Endothelial cell of umbilical vein (primary cell): Measurements from ENCODE around the gene MT3. TPM values are rescaled to one million over a fixed set of nuclear protein-coding genes. Genes with fewer than 3 reads are reported as not detected.

ENCODE experiments used
- BruUV-seq: library from RNA; stranded (reverse); fragments of 400-500 nt; replicated peaks from 2 replicates; lab custom pipeline; 2021; lab: Mats Ljungman, UMichigan
- CTCF ChIA-PET: fragments of 300-600, 350-600 bp; sonication (Branson Sonifier 250); formaldehyde crosslinking; loops from one replicate; lab custom pipeline; 2021; ENCODE audit warnings: antibody characterized with exemption, inconsistent platforms; lab: Charles Lee
- POLR2A ChIA-PET: fragments of 300-600, 350-600 bp; sonication (Branson Sonifier 250); formaldehyde crosslinking; loops from one replicate; lab custom pipeline; 2021; ENCODE audit warnings: antibody characterized with exemption, inconsistent platforms; lab: Charles Lee
- DNase-seq: peaks from one replicate; pipeline ENCODE4 v3.0.0-alpha.2; 2011; ENCODE audit warnings: low read depth, low spot score
- FAIRE-seq: peaks from 2 replicates; lab custom pipeline; 2011; peaks lifted over from hg19 to GRCh38; lab: Jason Lieb, UNC
- H2AFZ ChIP-seq: 2 replicates; pipeline ENCODE4 v1.6.0; 2012; ENCODE audit warnings: low read depth, low read length, control low read depth, inconsistent platforms
- H3K27ac ChIP-seq: 2 replicates; pipeline ENCODE4 v1.5.1; 2011; ENCODE audit warnings: low read depth, mild to moderate bottlenecking, control low read depth, low read length, moderate library complexity; ENCODE audit not compliant: insufficient read depth
- H3K27me3 ChIP-seq, 2 experiments: 2 replicates each; pipeline versions ENCODE4 v1.6.0 to v1.6.1; 2011; ENCODE audit warnings: low read length in 2 of 2, mixed read lengths in 1 of 2; ENCODE audit not compliant: control insufficient read depth in 2 of 2, insufficient read depth in 2 of 2
- H3K36me3 ChIP-seq, 2 experiments: 2 replicates in 1 of 2; 3 replicates in 1 of 2; pipeline ENCODE4 v1.5.1; 2011; ENCODE audit warnings: low read length in 2 of 2, mild to moderate bottlenecking in 1 of 2, moderate library complexity in 1 of 2; ENCODE audit not compliant: control insufficient read depth in 2 of 2, insufficient read depth in 2 of 2; ENCODE audit errors: extremely low read depth in 1 of 2
- H3K4me1 ChIP-seq: 3 replicates; pipeline ENCODE4 v1.5.1; 2011; ENCODE audit warnings: mild to moderate bottlenecking, low read length; ENCODE audit not compliant: control insufficient read depth, insufficient read depth; ENCODE audit errors: extremely low read depth
- H3K4me2 ChIP-seq: 2 replicates; pipeline ENCODE4 v1.6.1; 2011; ENCODE audit warnings: low read length, control low read depth, mixed read lengths; ENCODE audit not compliant: insufficient read depth
- H3K4me3 ChIP-seq, 3 experiments: fragments of 200-600 bp in 1 of 3; sonication (generic), shearing (Covaris generic) in 1 of 3; replicated peaks in 1 of 3; 2 replicates each; pipeline ENCODE4 v1.5.1; 2011 to 2016; ENCODE audit warnings: control low read depth in 3 of 3, low read length in 3 of 3, mild to moderate bottlenecking in 2 of 3, inconsistent platforms in 1 of 3, low read depth in 1 of 3, moderate library complexity in 1 of 3; ENCODE audit not compliant: insufficient read depth in 1 of 3
- H3K79me2 ChIP-seq: 2 replicates; pipeline ENCODE4 v1.6.0; 2012; ENCODE audit warnings: low read length, inconsistent platforms; ENCODE audit not compliant: control insufficient read depth, insufficient read depth
- H3K9ac ChIP-seq: replicated peaks from 2 replicates; pipeline ENCODE3; 2011; ENCODE audit warnings: low read length, control low read depth; ENCODE audit not compliant: insufficient read depth; ENCODE audit errors: extremely low read depth
- H3K9me1 ChIP-seq: replicated peaks from 3 replicates; pipeline ENCODE4 v1.6.0; 2011; ENCODE audit warnings: mild to moderate bottlenecking, low read length; ENCODE audit not compliant: control insufficient read depth, insufficient read depth; ENCODE audit errors: extremely low read depth
- H3K9me3 ChIP-seq: replicated peaks from 2 replicates; pipeline ENCODE4 v1.5.1; 2012; ENCODE audit warnings: low read length, inconsistent platforms; ENCODE audit not compliant: control insufficient read depth, insufficient read depth
- H4K20me1 ChIP-seq: replicated peaks from 2 replicates; pipeline ENCODE3; 2011; ENCODE audit warnings: mild to moderate bottlenecking, low read length; ENCODE audit not compliant: control insufficient read depth, insufficient read depth; ENCODE audit errors: extremely low read depth
- EZH2 ChIP-seq: IDR thresholded peaks from 2 replicates; pipeline ENCODE4 v1.6.1; 2012; ENCODE audit warnings: borderline replicate concordance, low read depth, mild to moderate bottlenecking, moderate library complexity, low read length, inconsistent platforms; ENCODE audit not compliant: severe bottlenecking
- FOS ChIP-seq: IDR thresholded peaks from 2 replicates; pipeline ENCODE4 v1.6.1; 2011; ENCODE audit warnings: mild to moderate bottlenecking, low read length, moderate library complexity, borderline replicate concordance; ENCODE audit not compliant: insufficient read depth
- GATA2 ChIP-seq: IDR thresholded peaks from 2 replicates; pipeline ENCODE4 v1.7.0; 2011; ENCODE audit warnings: low read depth, mild to moderate bottlenecking, moderate library complexity, mixed read lengths, low read length; ENCODE audit not compliant: insufficient read length, insufficient read depth
- JUN ChIP-seq: IDR thresholded peaks from 2 replicates; pipeline ENCODE4 v1.6.1; 2011; ENCODE audit warnings: borderline replicate concordance, low read depth; ENCODE audit not compliant: insufficient read length, insufficient read depth
- MYC ChIP-seq: IDR thresholded peaks from one replicate; pipeline ENCODE4 v1.6.1; 2011; ENCODE audit warnings: mild to moderate bottlenecking, low read depth, low read length
- POLR2A ChIP-seq: IDR thresholded peaks from 2 replicates; pipeline ENCODE4 v1.6.1; 2012; ENCODE audit warnings: low read depth, mild to moderate bottlenecking, control low read depth, low read length
- POLR2AphosphoS5 ChIP-seq: IDR thresholded peaks from 2 replicates; pipeline ENCODE4 v1.6.1; 2012; ENCODE audit warnings: low read depth, mild to moderate bottlenecking, control low read depth, low read length, moderate library complexity; ENCODE audit not compliant: insufficient read depth
- dilution Hi-C: fragments of 300-500 bp; cut with MboI; formaldehyde crosslinking; loops from one replicate; pipeline ENCODE4 v1.15.0; 2019; ENCODE audit warnings: low sequenced_read_pairs; ENCODE audit not compliant: extremely low pct_ligation_motif_present
- intact Hi-C: fragments of 100-400 bp; cut with micrococcal nuclease; formaldehyde crosslinking; loops from one replicate; pipeline ENCODE4 v1.10.0; 2022
- polyA plus RNA-seq, 4 experiments: library from polyadenylated mRNA; depleted of rRNA in 3 of 4; stranded (reverse) in 3 of 4; unstranded in 1 of 4; fragments of >200 nt; gene quantifications; 2 replicates each; pipeline versions ENCODE4 v1.2.1 to v1.2.3, GENCODE V29; 2011 to 2012; ENCODE audit warnings: missing spikeins in 1 of 4
- total RNA-seq: library from RNA; stranded (reverse); gene quantifications from 2 replicates; pipeline ENCODE4 v1.2.3, GENCODE V29; 2021
- TF ChIP-seq, protein P1 (sequence below): IDR thresholded peaks from 2 replicates; pipeline ENCODE4 v1.6.1; 2011; ENCODE audit not compliant: insufficient read depth, insufficient read length
- TF ChIP-seq, protein P2 (sequence below), 2 donors: IDR thresholded peaks; 1 replicate in 1 of 2; 2 replicates in 1 of 2; pipeline ENCODE4 v1.5.1; 2011; ENCODE audit warnings: low read length in 2 of 2, mild to moderate bottlenecking in 2 of 2, moderate library complexity in 2 of 2, control low read depth in 1 of 2, inconsistent platforms in 1 of 2, low read depth in 1 of 2; ENCODE audit not compliant: insufficient read depth in 1 of 2; ENCODE audit errors: extremely low read depth in 1 of 2

Gene MT3
- total and polyA plus RNA-seq, 2 donors (not counting 3 experiments of a cell fraction or from before 2014, with no cell fraction given): not detected

DNA sequence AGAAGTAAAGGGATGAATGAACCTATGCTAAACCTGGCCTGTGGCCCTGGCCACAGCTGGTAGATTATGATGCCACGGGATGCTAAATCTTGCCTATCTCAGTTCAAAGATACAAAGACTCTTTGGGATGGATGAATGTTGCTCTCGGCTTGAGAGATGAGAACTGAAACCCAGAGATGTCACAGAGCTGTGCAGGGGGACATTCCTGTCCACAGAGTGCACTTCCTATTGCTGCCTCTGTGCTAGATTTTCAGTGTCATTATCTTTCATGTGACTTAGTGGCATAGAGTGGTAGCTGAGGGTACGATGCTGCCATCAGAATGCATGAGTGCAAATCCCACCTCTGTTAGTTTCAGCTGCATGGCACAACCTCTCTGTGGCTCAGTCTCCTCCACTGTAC is 40.8 kb downstream of the MT3 start:
- Histone ChIP-seq H3K27me3 (peaks cover 10 to 12% of the 10 kb centered on the region in 2 experiments), H3K4me1 (peaks cover 20% of the 10 kb centered on the region), H3K27ac (no peak overlapping the region), H3K4me2 (no peak overlapping the region), H3K9ac (no peak overlapping the region), H3K9me3 (no peaks in the 10 kb centered on the region), H2AFZ (no peak overlapping the region), H3K4me3 (no peak overlapping the region), H4K20me1 (no peaks in the 10 kb centered on the region), H3K9me1 (no peaks in the 10 kb centered on the region), H3K36me3 (no peaks in the 10 kb centered on the region), H3K79me2 (peaks cover 9% of the 10 kb centered on the region)
- no TSS peak for BruUV-seq
- TF ChIP-seq, protein P1, sequence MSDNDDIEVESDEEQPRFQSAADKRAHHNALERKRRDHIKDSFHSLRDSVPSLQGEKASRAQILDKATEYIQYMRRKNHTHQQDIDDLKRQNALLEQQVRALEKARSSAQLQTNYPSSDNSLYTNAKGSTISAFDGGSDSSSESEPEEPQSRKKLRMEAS: no peak
- no peak for TF ChIP-seq POLR2AphosphoS5
- no peak for TF ChIP-seq FOS
- TF ChIP-seq, protein P2, sequence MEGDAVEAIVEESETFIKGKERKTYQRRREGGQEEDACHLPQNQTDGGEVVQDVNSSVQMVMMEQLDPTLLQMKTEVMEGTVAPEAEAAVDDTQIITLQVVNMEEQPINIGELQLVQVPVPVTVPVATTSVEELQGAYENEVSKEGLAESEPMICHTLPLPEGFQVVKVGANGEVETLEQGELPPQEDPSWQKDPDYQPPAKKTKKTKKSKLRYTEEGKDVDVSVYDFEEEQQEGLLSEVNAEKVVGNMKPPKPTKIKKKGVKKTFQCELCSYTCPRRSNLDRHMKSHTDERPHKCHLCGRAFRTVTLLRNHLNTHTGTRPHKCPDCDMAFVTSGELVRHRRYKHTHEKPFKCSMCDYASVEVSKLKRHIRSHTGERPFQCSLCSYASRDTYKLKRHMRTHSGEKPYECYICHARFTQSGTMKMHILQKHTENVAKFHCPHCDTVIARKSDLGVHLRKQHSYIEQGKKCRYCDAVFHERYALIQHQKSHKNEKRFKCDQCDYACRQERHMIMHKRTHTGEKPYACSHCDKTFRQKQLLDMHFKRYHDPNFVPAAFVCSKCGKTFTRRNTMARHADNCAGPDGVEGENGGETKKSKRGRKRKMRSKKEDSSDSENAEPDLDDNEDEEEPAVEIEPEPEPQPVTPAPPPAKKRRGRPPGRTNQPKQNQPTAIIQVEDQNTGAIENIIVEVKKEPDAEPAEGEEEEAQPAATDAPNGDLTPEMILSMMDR (IDR thresholded peaks at IDR 0.05; ENCODE audit: extremely low read depth in 1 of 2, insufficient read depth in 1 of 2, low read depth in 1 of 2, low read length in 2 of 2): no peak
- TF ChIP-seq POLR2A: no peak
- no peak for TF ChIP-seq MYC
- no peak for TF ChIP-seq JUN
- no peak for TF ChIP-seq EZH2
- no peak for TF ChIP-seq GATA2
- POLR2A ChIA-PET: no interaction called here
- intact Hi-C loops (no loop called here), dilution Hi-C loops (no loop called here)
- no peak for FAIRE-seq
- no peak for DNase-seq
- CTCF ChIA-PET: interaction anchor here (1.0 to 2.5 kb wide), 5 partner anchors 13 to 72 kb away, joined by 3 to 14 read pairs (median 5); no protein-coding TSS in a partner anchor
